Vagina (tissue), 2 donors: ENCODE results near the gene F2R. TPM values are rescaled to one million over a fixed set of nuclear protein-coding genes. Genes with fewer than 3 reads are reported as not detected.

Experiments used
- DNase-seq, 2 donors: peaks; one replicate each; pipeline ENCODE4 v3.0.0-alpha.2; 2017; ENCODE audit errors: extremely low spot score in 2 of 2
- H3K27ac ChIP-seq: fragments of 200-600 bp; sonication (generic); one replicate; pipeline ENCODE4 v1.5.1; 2019
- H3K27me3 ChIP-seq: fragments of 200-600 bp; sonication (generic); one replicate; pipeline ENCODE4 v1.5.1; 2019
- H3K36me3 ChIP-seq, 2 donors: fragments of 200-600 bp; sonication (generic); one replicate each; pipeline ENCODE4 v1.5.1; 2017 to 2019
- H3K4me1 ChIP-seq: fragments of 200-600 bp; sonication (generic); one replicate; pipeline ENCODE4 v1.5.1; 2019
- H3K4me3 ChIP-seq, 2 donors: fragments of 200-600 bp; sonication (generic); 1 replicate in 1 of 2; 2 replicates in 1 of 2; pipeline ENCODE4 v1.5.1; 2016 to 2019
- H3K9me3 ChIP-seq: fragments of 200-600 bp; sonication (generic); one replicate; pipeline ENCODE4 v1.5.1; 2019
- CTCF ChIP-seq, 3 experiments: fragments of 450-650 bp in 2 of 3; fragments of 200-600 bp in 1 of 3; sonication (generic) in 1 of 3; IDR thresholded peaks; one replicate each; pipeline ENCODE4 v1.5.1; 2017 to 2019; ENCODE audit warnings: antibody characterized with exemption in 3 of 3, mild to moderate bottlenecking in 2 of 3, moderate library complexity in 2 of 3
- POLR2A ChIP-seq, 2 donors: fragments of 450-650 bp; IDR thresholded peaks; one replicate each; pipeline ENCODE4 v1.6.1; 2017; ENCODE audit warnings: antibody characterized with exemption in 2 of 2, mild to moderate bottlenecking in 2 of 2, moderate library complexity in 2 of 2
- POLR2AphosphoS5 ChIP-seq, 2 donors: sonication (generic); formaldehyde crosslinking; IDR thresholded peaks; one replicate each; pipeline ENCODE4 v1.9.0; 2017; ENCODE audit warnings: antibody characterized with exemption in 2 of 2, mild to moderate bottlenecking in 2 of 2, low read depth in 1 of 2; ENCODE audit not compliant: insufficient read depth in 1 of 2
- intact Hi-C: fragments of 100-400 bp; cut with DNase I; formaldehyde crosslinking; loops from one replicate; pipeline ENCODE4 v1.15.1; 2023
- total RNA-seq: library from RNA; depleted of rRNA; stranded (reverse); fragments of >200 nt; gene quantifications from one replicate; pipeline ENCODE4 v1.2.3, GENCODE V29; 2016

The F2R gene
- total RNA-seq, 1 donor from 2014 or later: 7.1 TPM

- H3K4me3 ChIP-seq: no peak overlapping the region
- no peak overlapping the region for H3K27ac ChIP-seq
- no peaks in the 10 kb centered on the region for H3K36me3 ChIP-seq
- no peaks in the 10 kb centered on the region for H3K4me1 ChIP-seq
- H3K9me3 ChIP-seq: no peaks in the 10 kb centered on the region
- no peak for DNase-seq
- no peak for TF ChIP-seq POLR2A (IDR thresholded peaks at IDR 0.05)
- TF ChIP-seq POLR2AphosphoS5 (IDR thresholded peaks at IDR 0.05; ENCODE audit: insufficient read depth in 1 of 2, low read depth in 1 of 2): peak in 1 of 2 donors; percentile 61
- no peaks in the 10 kb centered on the region for H3K27me3 ChIP-seq
- intact Hi-C loops: no loop called here
Measured at GRCh38 chr5:76701298-76701697, 14.6 kb upstream of the F2R start.

DNA sequence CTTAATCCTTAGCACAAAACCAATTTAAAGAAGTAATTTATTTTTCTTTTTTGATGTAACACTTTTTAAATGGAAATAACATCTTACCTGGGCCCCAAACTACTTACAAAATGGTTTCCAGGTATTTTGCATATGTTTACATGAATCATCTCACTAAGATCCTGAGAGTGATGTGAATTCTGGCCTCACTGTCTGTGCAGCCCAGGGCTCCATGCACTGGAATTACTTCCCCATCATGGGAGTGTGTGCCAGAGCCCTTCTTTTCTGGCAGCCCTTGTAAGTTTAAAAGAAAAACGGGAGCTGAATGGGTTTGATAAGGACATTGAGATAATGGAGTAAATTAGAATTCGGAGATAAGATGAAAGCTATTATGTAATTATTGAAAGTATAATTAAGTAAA, 12.2 kb upstream of the F2R start:
- Histone ChIP-seq H3K4me1 (no peaks in the 10 kb centered on the region), H3K36me3 (no peaks in the 10 kb centered on the region), H3K27me3 (no peaks in the 10 kb centered on the region), H3K9me3 (no peaks in the 10 kb centered on the region), H3K27ac (no peak overlapping the region), H3K4me3 (no peak overlapping the region)
- intact Hi-C loops: no loop called here
- TF ChIP-seq POLR2AphosphoS5 (IDR thresholded peaks at IDR 0.05; ENCODE audit: insufficient read depth in 1 of 2, low read depth in 1 of 2) (no peak), POLR2A (IDR thresholded peaks at IDR 0.05) (no peak), CTCF (IDR thresholded peaks at IDR 0.05) (no peak)
- DNase-seq: no peak

GRCh38 chr5:76704131-76704663, 11.7 kb upstream of the F2R start:
- no peak for TF ChIP-seq POLR2A (IDR thresholded peaks at IDR 0.05)
- TF ChIP-seq POLR2AphosphoS5 (IDR thresholded peaks at IDR 0.05; ENCODE audit: insufficient read depth in 1 of 2, low read depth in 1 of 2): no peak
- no peak for TF ChIP-seq CTCF (IDR thresholded peaks at IDR 0.05)
- no peaks in the 10 kb centered on the region for H3K36me3 ChIP-seq
- no peaks in the 10 kb centered on the region for H3K9me3 ChIP-seq
- intact Hi-C loops: no loop called here
- no peak overlapping the region for H3K4me3 ChIP-seq
- DNase-seq: no peak
- no peak overlapping the region for H3K27ac ChIP-seq
- no peaks in the 10 kb centered on the region for H3K4me1 ChIP-seq
- no peaks in the 10 kb centered on the region for H3K27me3 ChIP-seq

DNA sequence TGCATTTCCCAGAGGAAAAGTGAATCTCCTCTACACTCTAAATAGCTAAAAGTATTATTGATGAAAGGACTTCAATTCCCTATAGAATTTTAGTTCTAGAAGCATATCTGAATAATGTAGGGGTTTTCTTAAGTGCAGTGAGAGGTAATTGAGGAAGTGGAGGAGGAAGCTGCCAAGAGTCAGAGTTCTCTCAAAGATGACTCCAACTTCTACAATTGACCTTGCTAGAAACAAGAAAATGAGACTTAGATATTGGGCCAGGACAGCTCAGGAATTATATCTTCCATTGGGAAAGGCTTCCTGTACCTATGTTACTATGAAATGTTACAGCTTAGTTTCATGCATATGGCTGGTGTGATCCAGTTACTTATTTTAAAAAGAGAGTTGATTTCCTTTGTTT, 10.4 kb upstream of the F2R start:
- Histone ChIP-seq H3K9me3 (no peaks in the 10 kb centered on the region), H3K36me3 (no peaks in the 10 kb centered on the region), H3K4me3 (no peak overlapping the region), H3K4me1 (no peaks in the 10 kb centered on the region), H3K27ac (no peak overlapping the region), H3K27me3 (no peaks in the 10 kb centered on the region)
- intact Hi-C loops: no loop called here
- no peak for DNase-seq
- no peak for TF ChIP-seq POLR2AphosphoS5 (IDR thresholded peaks at IDR 0.05; ENCODE audit: insufficient read depth in 1 of 2, low read depth in 1 of 2)
- TF ChIP-seq POLR2A (IDR thresholded peaks at IDR 0.05): no peak
- TF ChIP-seq CTCF (IDR thresholded peaks at IDR 0.05): no peak

DNA sequence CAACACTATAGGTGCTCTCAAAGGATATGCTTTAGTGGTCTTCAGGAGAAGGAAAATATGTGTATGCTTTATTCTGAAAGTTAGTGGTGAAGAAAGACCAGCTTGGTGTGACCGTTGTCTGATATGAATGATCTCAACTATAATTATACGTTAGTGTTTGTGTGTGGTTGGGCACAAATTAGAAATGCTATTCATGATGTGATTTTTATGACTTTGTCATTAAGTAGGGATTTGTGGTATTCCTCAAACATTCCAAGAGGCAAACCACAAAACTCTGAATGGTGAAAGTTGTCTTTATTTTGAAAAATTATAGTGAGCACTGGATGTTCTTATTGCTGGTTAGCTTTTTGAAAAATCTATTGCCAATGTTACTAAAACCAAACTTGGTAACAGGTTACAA, 6.2 kb upstream of the F2R start:
- no peak for DNase-seq
- Histone ChIP-seq H3K36me3 (no peaks in the 10 kb centered on the region), H3K27ac (no peak overlapping the region), H3K4me1 (peaks cover 2% of the 10 kb centered on the region), H3K27me3 (no peaks in the 10 kb centered on the region), H3K4me3 (no peak overlapping the region), H3K9me3 (no peaks in the 10 kb centered on the region)
- TF ChIP-seq POLR2AphosphoS5 (IDR thresholded peaks at IDR 0.05; ENCODE audit: insufficient read depth in 1 of 2, low read depth in 1 of 2) (no peak), CTCF (IDR thresholded peaks at IDR 0.05) (no peak), POLR2A (IDR thresholded peaks at IDR 0.05) (no peak)
- intact Hi-C loops: no loop called here
